WTC11 (cell line): ENCODE measurements around the gene GCSH. TPM values are rescaled to one million over a fixed set of nuclear protein-coding genes. Genes with fewer than 3 reads are reported as not detected.

ENCODE experiments used
- ATAC-seq: fragments of 200-7000 bp; cut with Tn5 transposase; 2 replicates; pipeline ENCODE4 v1.10.0; 2021; ENCODE audit warnings: mild to moderate bottlenecking, moderate library complexity
- Bru-seq: library from RNA; stranded (reverse); fragments of 400-500 nt; gene quantifications from one replicate; lab custom pipeline; 2021; lab: Mats Ljungman, UMichigan
- CTCF ChIA-PET: fragments of 300-600 bp; sonication (Branson Sonifier 250); formaldehyde crosslinking; loops from one replicate; lab custom pipeline; 2021; ENCODE audit warnings: antibody characterized with exemption; lab: Charles Lee
- POLR2A ChIA-PET: fragments of 350-600 bp; sonication (Branson Sonifier 250); formaldehyde crosslinking; loops from one replicate; lab custom pipeline; 2021; ENCODE audit warnings: antibody characterized with exemption; lab: Charles Lee
- DNase-seq: peaks from one replicate; pipeline ENCODE4 v3.0.0; 2021; ENCODE audit warnings: low spot score
- H3K27ac Mint-ChIP-seq: 2 replicates; pipeline ENCODE4 v1.8.0; 2021; ENCODE audit warnings: mixed read lengths
- H3K27me3 Mint-ChIP-seq: 2 replicates; pipeline ENCODE4 v1.8.0; 2021; ENCODE audit warnings: low read depth, mild to moderate bottlenecking, moderate library complexity, mixed read lengths
- H3K36me3 Mint-ChIP-seq: 2 replicates; pipeline ENCODE4 v1.8.0; 2021; ENCODE audit warnings: mixed read lengths
- H3K4me1 Mint-ChIP-seq: 2 replicates; pipeline ENCODE4 v1.8.0; 2022; ENCODE audit warnings: mixed read lengths
- H3K4me3 Mint-ChIP-seq: 2 replicates; pipeline ENCODE4 v1.8.0; 2021; ENCODE audit warnings: mild to moderate bottlenecking, moderate library complexity, mixed read lengths
- H3K9me3 Mint-ChIP-seq: 2 replicates; pipeline ENCODE4 v1.8.0; 2021; ENCODE audit warnings: mixed read lengths
- CREM ChIP-seq: sonication (generic); formaldehyde crosslinking; IDR thresholded peaks from 2 replicates; pipeline ENCODE4 v1.8.1; 2022; ENCODE audit warnings: mild to moderate bottlenecking, missing genetic modification reagents, moderate library complexity
- ETV6 ChIP-seq: sonication (generic); formaldehyde crosslinking; IDR thresholded peaks from 2 replicates; pipeline ENCODE4 v1.8.1; 2022; ENCODE audit warnings: mild to moderate bottlenecking, missing genetic modification reagents
- FOXK1 ChIP-seq: sonication (generic); formaldehyde crosslinking; IDR thresholded peaks from 2 replicates; pipeline ENCODE4 v1.8.0; 2022; ENCODE audit warnings: mild to moderate bottlenecking, moderate library complexity, missing genetic modification reagents
- FOXP1 ChIP-seq: sonication (generic); formaldehyde crosslinking; IDR thresholded peaks from 2 replicates; pipeline ENCODE4 v1.8.0; 2022; ENCODE audit warnings: missing genetic modification reagents, mild to moderate bottlenecking, moderate library complexity, borderline replicate concordance
- GABPB1 ChIP-seq: sonication (generic); formaldehyde crosslinking; IDR thresholded peaks from 2 replicates; pipeline ENCODE4 v1.8.1; 2023; ENCODE audit warnings: mild to moderate bottlenecking, missing genetic modification reagents
- GRHL2 ChIP-seq: fragments of 250-450 bp; sonication (Bioruptor Pico); IDR thresholded peaks from 2 replicates; pipeline ENCODE4 v1.8.0; 2022; ENCODE audit warnings: mild to moderate bottlenecking, moderate library complexity; ENCODE audit not compliant: insufficient replicate concordance, severe bottlenecking
- IRF2 ChIP-seq: sonication (generic); formaldehyde crosslinking; IDR thresholded peaks from 2 replicates; pipeline ENCODE4 v1.8.0; 2022; ENCODE audit warnings: low read depth, missing genetic modification reagents, borderline replicate concordance
- KAT7 ChIP-seq: sonication (generic); formaldehyde crosslinking; IDR thresholded peaks from 2 replicates; pipeline ENCODE4 v1.8.1; 2023; ENCODE audit warnings: missing genetic modification reagents, mild to moderate bottlenecking, borderline replicate concordance
- MYBL2 ChIP-seq: sonication (generic); formaldehyde crosslinking; IDR thresholded peaks from 2 replicates; pipeline ENCODE4 v1.8.1; 2023; ENCODE audit warnings: mild to moderate bottlenecking, moderate library complexity, missing genetic modification reagents
- PRRX2 ChIP-seq: fragments of 250-450 bp; sonication (Bioruptor Pico); IDR thresholded peaks from 2 replicates; pipeline ENCODE4 v1.8.0; 2021; ENCODE audit warnings: mild to moderate bottlenecking
- SMAD4 ChIP-seq: sonication (generic); formaldehyde crosslinking; IDR thresholded peaks from 2 replicates; pipeline ENCODE4 v1.8.0; 2022; ENCODE audit warnings: mild to moderate bottlenecking, missing genetic modification reagents
- SP1 ChIP-seq: sonication (generic); formaldehyde crosslinking; conservative IDR thresholded peaks from 2 replicates; pipeline ENCODE4 v1.8.1; 2022; ENCODE audit warnings: missing genetic modification reagents
- TEAD4 ChIP-seq: sonication (generic); formaldehyde crosslinking; IDR thresholded peaks from 2 replicates; pipeline ENCODE4 v1.8.0; 2022; ENCODE audit warnings: mild to moderate bottlenecking, missing genetic modification reagents
- ZNF219 ChIP-seq: sonication (generic); formaldehyde crosslinking; IDR thresholded peaks from 2 replicates; pipeline ENCODE4 v1.8.0; 2023; ENCODE audit warnings: missing genetic modification reagents, mild to moderate bottlenecking, borderline replicate concordance
- ZNF416 ChIP-seq: fragments of 250-450 bp; sonication (Bioruptor Pico); IDR thresholded peaks from 2 replicates; pipeline ENCODE4 v1.9.0; 2021; ENCODE audit warnings: mild to moderate bottlenecking, inconsistent platforms
- long read RNA-seq, 3 experiments: library from RNA in 1 of 3; library from capped mRNA in 1 of 3; library from polyadenylated mRNA in 1 of 3; unstranded in 2 of 3; stranded (forward) in 1 of 3; transcript quantifications; one replicate each; pipeline ENCODE4 v2.0.0, GENCODE V29; 2021
- total RNA-seq: library from RNA; stranded (reverse); gene quantifications from 3 replicates; pipeline ENCODE4 v1.2.3, GENCODE V29; 2021
- TF ChIP-seq, protein P1 (sequence below): sonication (generic); formaldehyde crosslinking; IDR thresholded peaks from 2 replicates; pipeline ENCODE4 v1.8.1; 2023; ENCODE audit warnings: mild to moderate bottlenecking, missing genetic modification reagents, borderline replicate concordance
- TF ChIP-seq, protein P2 (sequence below): sonication (generic); formaldehyde crosslinking; IDR thresholded peaks from 2 replicates; pipeline ENCODE4 v1.8.0; 2022; ENCODE audit warnings: mild to moderate bottlenecking, missing genetic modification reagents
- TF ChIP-seq, protein P3 (sequence below): sonication (generic); formaldehyde crosslinking; IDR thresholded peaks from 2 replicates; pipeline ENCODE4 v1.8.0; 2022; ENCODE audit warnings: missing genetic modification reagents
- TF ChIP-seq, protein P4 (sequence below): sonication (generic); formaldehyde crosslinking; IDR thresholded peaks from 2 replicates; pipeline ENCODE4 v1.8.1; 2022; ENCODE audit warnings: mild to moderate bottlenecking, moderate library complexity, missing genetic modification reagents
- TF ChIP-seq, protein P5 (sequence below): sonication (generic); formaldehyde crosslinking; IDR thresholded peaks from 2 replicates; pipeline ENCODE4 v1.8.1; 2023; ENCODE audit warnings: mild to moderate bottlenecking, missing genetic modification reagents, moderate library complexity
- TF ChIP-seq, protein P6 (sequence below): sonication (generic); formaldehyde crosslinking; IDR thresholded peaks from 2 replicates; pipeline ENCODE4 v1.8.0; 2022; ENCODE audit warnings: mild to moderate bottlenecking, missing genetic modification reagents
- TF ChIP-seq, protein P7 (sequence below): sonication (generic); formaldehyde crosslinking; IDR thresholded peaks from 2 replicates; pipeline ENCODE4 v1.8.1; 2022; ENCODE audit warnings: low read depth, mild to moderate bottlenecking, moderate library complexity, missing genetic modification reagents, borderline replicate concordance

Gene GCSH
- total RNA-seq (95.9 to 97.1 TPM (median 96.4 TPM) in 3 replicates), Bru-seq, nascent RNA (percentile 86 among the genes with signal in this experiment)
- long read RNA-seq, experiment 1, transcript GCSH-208 (4 exons, 2,537 nt): minor isoform, 7 of 194 reads
- long read RNA-seq, experiment 1, transcript GCSH-201 (5 exons, 1,597 nt): major isoform, 169 of 194 reads
- long read RNA-seq, experiment 1, partial matches to known transcripts: 2 of 194 reads
- long read RNA-seq, experiment 1, other reads (novel, unspliced or antisense): 12 of 194 reads
- long read RNA-seq, experiment 2, transcript GCSH-201 (5 exons, 1,597 nt): major isoform, 196 of 219 reads
- long read RNA-seq, experiment 2, partial matches to known transcripts: 4 of 219 reads
- long read RNA-seq, experiment 2, other reads (novel, unspliced or antisense): 11 of 219 reads
- long read RNA-seq, experiment 3, partial matches to known transcripts: 0 of 2 reads
- long read RNA-seq, experiment 3, other reads (novel, unspliced or antisense): 0 of 2 reads

DNA sequence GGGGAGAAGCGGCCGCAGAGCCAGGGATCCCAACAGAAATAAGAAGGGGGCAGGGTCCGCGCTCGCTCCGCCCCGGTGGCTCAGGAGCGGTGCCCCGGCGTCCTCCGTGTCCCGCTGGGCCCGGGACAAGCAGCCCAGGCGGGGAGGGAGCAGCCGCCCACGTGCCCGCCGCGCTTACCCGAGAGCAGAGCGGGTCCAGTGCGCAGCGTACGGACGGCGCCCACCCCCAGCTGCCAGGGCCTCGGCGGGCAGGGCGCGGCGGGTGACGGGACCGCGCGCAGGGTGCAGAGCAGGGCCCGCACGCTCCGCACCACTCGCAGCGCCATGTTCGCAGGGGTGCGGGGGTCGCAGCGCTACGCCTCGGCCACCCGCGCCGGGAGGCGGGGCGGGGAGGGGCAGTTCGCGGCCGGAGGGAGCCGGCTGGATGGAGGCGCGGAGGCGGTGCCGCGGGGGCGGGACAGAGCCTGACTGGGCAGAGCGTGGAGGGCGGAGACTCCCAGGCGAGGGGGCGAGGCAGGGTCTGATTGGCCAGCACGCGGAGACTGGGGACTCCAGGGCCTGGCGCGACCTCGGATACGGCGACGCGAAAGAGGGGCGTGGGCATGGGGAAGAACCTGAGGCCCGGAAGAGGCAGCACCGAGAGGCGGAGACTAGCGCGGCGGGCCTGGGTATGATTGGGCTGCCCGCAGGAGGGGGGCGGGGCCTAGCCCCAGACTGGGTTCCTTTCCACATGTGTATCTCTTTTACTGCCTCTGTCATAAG, at the start of gene GCSH:
Gene GCSH, minus strand, starts transcription at position 443 of the 762 bp plus-strand sequence. Its CDS starts 117 bp downstream, at position 326.
- CTCF ChIA-PET: no interaction called here
- H3K27ac Mint-ChIP-seq: peak within 1 kb of the TSS; percentile 69
- TF ChIP-seq, protein P1, sequence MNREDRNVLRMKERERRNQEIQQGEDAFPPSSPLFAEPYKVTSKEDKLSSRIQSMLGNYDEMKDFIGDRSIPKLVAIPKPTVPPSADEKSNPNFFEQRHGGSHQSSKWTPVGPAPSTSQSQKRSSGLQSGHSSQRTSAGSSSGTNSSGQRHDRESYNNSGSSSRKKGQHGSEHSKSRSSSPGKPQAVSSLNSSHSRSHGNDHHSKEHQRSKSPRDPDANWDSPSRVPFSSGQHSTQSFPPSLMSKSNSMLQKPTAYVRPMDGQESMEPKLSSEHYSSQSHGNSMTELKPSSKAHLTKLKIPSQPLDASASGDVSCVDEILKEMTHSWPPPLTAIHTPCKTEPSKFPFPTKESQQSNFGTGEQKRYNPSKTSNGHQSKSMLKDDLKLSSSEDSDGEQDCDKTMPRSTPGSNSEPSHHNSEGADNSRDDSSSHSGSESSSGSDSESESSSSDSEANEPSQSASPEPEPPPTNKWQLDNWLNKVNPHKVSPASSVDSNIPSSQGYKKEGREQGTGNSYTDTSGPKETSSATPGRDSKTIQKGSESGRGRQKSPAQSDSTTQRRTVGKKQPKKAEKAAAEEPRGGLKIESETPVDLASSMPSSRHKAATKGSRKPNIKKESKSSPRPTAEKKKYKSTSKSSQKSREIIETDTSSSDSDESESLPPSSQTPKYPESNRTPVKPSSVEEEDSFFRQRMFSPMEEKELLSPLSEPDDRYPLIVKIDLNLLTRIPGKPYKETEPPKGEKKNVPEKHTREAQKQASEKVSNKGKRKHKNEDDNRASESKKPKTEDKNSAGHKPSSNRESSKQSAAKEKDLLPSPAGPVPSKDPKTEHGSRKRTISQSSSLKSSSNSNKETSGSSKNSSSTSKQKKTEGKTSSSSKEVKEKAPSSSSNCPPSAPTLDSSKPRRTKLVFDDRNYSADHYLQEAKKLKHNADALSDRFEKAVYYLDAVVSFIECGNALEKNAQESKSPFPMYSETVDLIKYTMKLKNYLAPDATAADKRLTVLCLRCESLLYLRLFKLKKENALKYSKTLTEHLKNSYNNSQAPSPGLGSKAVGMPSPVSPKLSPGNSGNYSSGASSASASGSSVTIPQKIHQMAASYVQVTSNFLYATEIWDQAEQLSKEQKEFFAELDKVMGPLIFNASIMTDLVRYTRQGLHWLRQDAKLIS: no peak
- TF ChIP-seq, protein P2, sequence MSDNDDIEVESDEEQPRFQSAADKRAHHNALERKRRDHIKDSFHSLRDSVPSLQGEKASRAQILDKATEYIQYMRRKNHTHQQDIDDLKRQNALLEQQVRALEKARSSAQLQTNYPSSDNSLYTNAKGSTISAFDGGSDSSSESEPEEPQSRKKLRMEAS (CRISPR knock-in tag): peak; percentile 75; the same call in 1 of the 2 replicates
- TF ChIP-seq CREM (CRISPR knock-in tag) (peak; percentile 76; the same call in 1 of the 2 replicates), ZNF416 (CRISPR knock-in tag) (no peak), IRF2 (no peak), GRHL2 (CRISPR knock-in tag) (no peak), ETV6 (CRISPR knock-in tag) (peak; percentile 92), KAT7 (CRISPR knock-in tag) (peak; percentile 84; the same call in 1 of the 2 replicates), FOXP1 (peak; percentile 82), FOXK1 (CRISPR knock-in tag) (0 out of 2 replicates have a peak, but pooled peaks have one; percentile 31), ZNF219 (CRISPR knock-in tag) (no peak), SP1 (peak; percentile 94), PRRX2 (CRISPR knock-in tag) (no peak), SMAD4 (CRISPR knock-in tag) (no peak), MYBL2 (CRISPR knock-in tag) (0 out of 2 replicates have a peak, but pooled peaks have one; percentile 22), GABPB1 (no peak; the same call in 1 of the 2 replicates), TEAD4 (CRISPR knock-in tag) (no peak)
- TF ChIP-seq, protein P3, sequence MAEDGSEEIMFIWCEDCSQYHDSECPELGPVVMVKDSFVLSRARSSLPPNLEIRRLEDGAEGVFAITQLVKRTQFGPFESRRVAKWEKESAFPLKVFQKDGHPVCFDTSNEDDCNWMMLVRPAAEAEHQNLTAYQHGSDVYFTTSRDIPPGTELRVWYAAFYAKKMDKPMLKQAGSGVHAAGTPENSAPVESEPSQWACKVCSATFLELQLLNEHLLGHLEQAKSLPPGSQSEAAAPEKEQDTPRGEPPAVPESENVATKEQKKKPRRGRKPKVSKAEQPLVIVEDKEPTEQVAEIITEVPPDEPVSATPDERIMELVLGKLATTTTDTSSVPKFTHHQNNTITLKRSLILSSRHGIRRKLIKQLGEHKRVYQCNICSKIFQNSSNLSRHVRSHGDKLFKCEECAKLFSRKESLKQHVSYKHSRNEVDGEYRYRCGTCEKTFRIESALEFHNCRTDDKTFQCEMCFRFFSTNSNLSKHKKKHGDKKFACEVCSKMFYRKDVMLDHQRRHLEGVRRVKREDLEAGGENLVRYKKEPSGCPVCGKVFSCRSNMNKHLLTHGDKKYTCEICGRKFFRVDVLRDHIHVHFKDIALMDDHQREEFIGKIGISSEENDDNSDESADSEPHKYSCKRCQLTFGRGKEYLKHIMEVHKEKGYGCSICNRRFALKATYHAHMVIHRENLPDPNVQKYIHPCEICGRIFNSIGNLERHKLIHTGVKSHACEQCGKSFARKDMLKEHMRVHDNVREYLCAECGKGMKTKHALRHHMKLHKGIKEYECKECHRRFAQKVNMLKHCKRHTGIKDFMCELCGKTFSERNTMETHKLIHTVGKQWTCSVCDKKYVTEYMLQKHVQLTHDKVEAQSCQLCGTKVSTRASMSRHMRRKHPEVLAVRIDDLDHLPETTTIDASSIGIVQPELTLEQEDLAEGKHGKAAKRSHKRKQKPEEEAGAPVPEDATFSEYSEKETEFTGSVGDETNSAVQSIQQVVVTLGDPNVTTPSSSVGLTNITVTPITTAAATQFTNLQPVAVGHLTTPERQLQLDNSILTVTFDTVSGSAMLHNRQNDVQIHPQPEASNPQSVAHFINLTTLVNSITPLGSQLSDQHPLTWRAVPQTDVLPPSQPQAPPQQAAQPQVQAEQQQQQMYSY (CRISPR knock-in tag): 0 out of 2 replicates have a peak, but pooled peaks have one; percentile 23
- TF ChIP-seq, protein P4, sequence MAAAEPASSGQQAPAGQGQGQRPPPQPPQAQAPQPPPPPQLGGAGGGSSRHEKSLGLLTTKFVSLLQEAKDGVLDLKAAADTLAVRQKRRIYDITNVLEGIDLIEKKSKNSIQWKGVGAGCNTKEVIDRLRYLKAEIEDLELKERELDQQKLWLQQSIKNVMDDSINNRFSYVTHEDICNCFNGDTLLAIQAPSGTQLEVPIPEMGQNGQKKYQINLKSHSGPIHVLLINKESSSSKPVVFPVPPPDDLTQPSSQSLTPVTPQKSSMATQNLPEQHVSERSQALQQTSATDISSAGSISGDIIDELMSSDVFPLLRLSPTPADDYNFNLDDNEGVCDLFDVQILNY: peak; percentile 88
- TF ChIP-seq, protein P5, sequence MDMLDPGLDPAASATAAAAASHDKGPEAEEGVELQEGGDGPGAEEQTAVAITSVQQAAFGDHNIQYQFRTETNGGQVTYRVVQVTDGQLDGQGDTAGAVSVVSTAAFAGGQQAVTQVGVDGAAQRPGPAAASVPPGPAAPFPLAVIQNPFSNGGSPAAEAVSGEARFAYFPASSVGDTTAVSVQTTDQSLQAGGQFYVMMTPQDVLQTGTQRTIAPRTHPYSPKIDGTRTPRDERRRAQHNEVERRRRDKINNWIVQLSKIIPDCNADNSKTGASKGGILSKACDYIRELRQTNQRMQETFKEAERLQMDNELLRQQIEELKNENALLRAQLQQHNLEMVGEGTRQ (CRISPR knock-in tag): peak; percentile 74
- TF ChIP-seq, protein P6, sequence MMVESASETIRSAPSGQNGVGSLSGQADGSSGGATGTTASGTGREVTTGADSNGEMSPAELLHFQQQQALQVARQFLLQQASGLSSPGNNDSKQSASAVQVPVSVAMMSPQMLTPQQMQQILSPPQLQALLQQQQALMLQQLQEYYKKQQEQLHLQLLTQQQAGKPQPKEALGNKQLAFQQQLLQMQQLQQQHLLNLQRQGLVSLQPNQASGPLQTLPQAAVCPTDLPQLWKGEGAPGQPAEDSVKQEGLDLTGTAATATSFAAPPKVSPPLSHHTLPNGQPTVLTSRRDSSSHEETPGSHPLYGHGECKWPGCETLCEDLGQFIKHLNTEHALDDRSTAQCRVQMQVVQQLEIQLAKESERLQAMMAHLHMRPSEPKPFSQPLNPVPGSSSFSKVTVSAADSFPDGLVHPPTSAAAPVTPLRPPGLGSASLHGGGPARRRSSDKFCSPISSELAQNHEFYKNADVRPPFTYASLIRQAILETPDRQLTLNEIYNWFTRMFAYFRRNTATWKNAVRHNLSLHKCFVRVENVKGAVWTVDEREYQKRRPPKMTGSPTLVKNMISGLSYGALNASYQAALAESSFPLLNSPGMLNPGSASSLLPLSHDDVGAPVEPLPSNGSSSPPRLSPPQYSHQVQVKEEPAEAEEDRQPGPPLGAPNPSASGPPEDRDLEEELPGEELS: peak; percentile 76; the same call in 1 of the 2 replicates
- TF ChIP-seq, protein P7, sequence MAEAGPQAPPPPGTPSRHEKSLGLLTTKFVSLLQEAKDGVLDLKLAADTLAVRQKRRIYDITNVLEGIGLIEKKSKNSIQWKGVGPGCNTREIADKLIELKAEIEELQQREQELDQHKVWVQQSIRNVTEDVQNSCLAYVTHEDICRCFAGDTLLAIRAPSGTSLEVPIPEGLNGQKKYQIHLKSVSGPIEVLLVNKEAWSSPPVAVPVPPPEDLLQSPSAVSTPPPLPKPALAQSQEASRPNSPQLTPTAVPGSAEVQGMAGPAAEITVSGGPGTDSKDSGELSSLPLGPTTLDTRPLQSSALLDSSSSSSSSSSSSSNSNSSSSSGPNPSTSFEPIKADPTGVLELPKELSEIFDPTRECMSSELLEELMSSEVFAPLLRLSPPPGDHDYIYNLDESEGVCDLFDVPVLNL (CRISPR knock-in tag): no peak

More for the DNA sequence above, at the start of gene GCSH:
- H3K4me3 Mint-ChIP-seq: peak within 1 kb of the TSS; percentile 86
- H3K4me1 Mint-ChIP-seq: peaks cover 13% of the 10 kb centered on the region
- H3K27me3 Mint-ChIP-seq: no peaks in the 10 kb centered on the region; the same call in 1 of the 2 replicates
- H3K9me3 Mint-ChIP-seq: peaks cover 6% of the 10 kb centered on the region
- POLR2A ChIA-PET: no interaction called here
- ATAC-seq: peak; percentile 98
- DNase-seq: peak; percentile 99
- H3K36me3 Mint-ChIP-seq: no peaks in the 10 kb centered on the region; the same call in 1 of the 2 replicates
